NCI-H1930 (cell line): ENCODE measurements around the gene ADSS2.
"Not testable (repeated sequence)": the region's sequence is repeated elsewhere in the genome, so short reads cannot be mapped to it uniquely, and the experiment has no call there.

Source experiments
- DNase-seq, 2 experiments: peaks; one replicate each; lab custom pipeline; 2025; lab: John Stamatoyannopoulos, UW

Gene ADSS2

GRCh38 chr1:244365262-244365661 is 86.4 kb downstream of the ADSS2 start:
- not testable (repeated sequence) for DNase-seq

GRCh38 chr1:244362476-244362875 is 89.2 kb downstream of the ADSS2 start:
- DNase-seq: peak in 1 of 2 experiments; percentile 49

GRCh38 chr1:244361764-244362473 is 89.8 kb downstream of the ADSS2 start:
- DNase-seq: peak in 1 of 2 experiments; percentile 49
